GM12878 (cell line): ENCODE measurements around the gene HS3ST3B1. TPM values are rescaled to one million over a fixed set of nuclear protein-coding genes. Genes with fewer than 3 reads are reported as not detected.

Experiments used
- ATAC-seq: fragments of 200-7000 bp; cut with Tn5 transposase; 3 replicates; pipeline ENCODE4 v1.9.1; 2020; ENCODE audit warnings: mild to moderate bottlenecking, moderate library complexity
- BruUV-seq: library from RNA; stranded (reverse); fragments of 400-500 nt; replicated peaks from 2 replicates; lab custom pipeline; 2021; lab: Mats Ljungman, UMichigan
- CTCF ChIA-PET: fragments of 300-600 bp; sonication (Branson Sonifier 250); formaldehyde crosslinking; extraction: SDS; loops from one replicate; lab custom pipeline; 2021; ENCODE audit warnings: inconsistent platforms; lab: Yijun Ruan, JAX
- POLR2A ChIA-PET: fragments of 350-600 bp; formaldehyde crosslinking; extraction: SDS; loops from one replicate; lab custom pipeline; 2021; ENCODE audit warnings: inconsistent platforms; lab: Charles Lee
- RAD21 ChIA-PET: fragments of 300-600 bp; sonication (Branson Sonifier 250); formaldehyde crosslinking; loops from one replicate; lab custom pipeline; 2023; ENCODE audit warnings: antibody characterized with exemption; ENCODE audit not compliant: unreplicated experiment; lab: Charles Lee
- SMC1A ChIA-PET: fragments of 300-600 bp; sonication (Branson Sonifier 250); formaldehyde crosslinking; loops from one replicate; lab custom pipeline; 2023; ENCODE audit not compliant: unreplicated experiment, uncharacterized antibody; lab: Charles Lee
- DNase-seq: peaks from one replicate; pipeline ENCODE4 v3.0.0-alpha.2; 2011; ENCODE audit warnings: low read depth, low spot score
- FAIRE-seq: peaks from 3 replicates; lab custom pipeline; 2011; peaks lifted over from hg19 to GRCh38; lab: Jason Lieb, UNC
- H2AFZ ChIP-seq: 2 replicates; pipeline ENCODE4 v1.6.0; 2011; ENCODE audit warnings: low read depth, low read length, control low read depth; ENCODE audit not compliant: control insufficient read depth
- H3K27ac ChIP-seq: 2 replicates; pipeline ENCODE4 v1.5.1; 2011; ENCODE audit warnings: control low read depth; ENCODE audit not compliant: control insufficient read depth, insufficient read depth
- H3K27me3 ChIP-seq, 2 experiments: replicated peaks in 1 of 2; 2 replicates each; pipeline versions ENCODE4 v1.6.0 to v1.6.1; 2011; ENCODE audit warnings: low read length in 1 of 2; ENCODE audit not compliant: control insufficient read depth in 2 of 2, insufficient read depth in 2 of 2
- H3K36me3 ChIP-seq, 2 experiments: 2 replicates each; pipeline ENCODE4 v1.5.1; 2011; ENCODE audit warnings: low read length in 1 of 2; ENCODE audit not compliant: control insufficient read depth in 2 of 2, insufficient read depth in 2 of 2
- H3K4me1 ChIP-seq: 2 replicates; pipeline ENCODE4 v1.6.1; 2011; ENCODE audit warnings: mild to moderate bottlenecking, low read length, moderate library complexity, mixed read lengths; ENCODE audit not compliant: control insufficient read depth, insufficient read depth
- H3K4me2 ChIP-seq: 2 replicates; pipeline ENCODE4 v1.6.0; 2011; ENCODE audit warnings: control low read depth; ENCODE audit not compliant: control insufficient read depth, insufficient read depth
- H3K4me3 ChIP-seq: fragments of 200-600 bp; sonication (generic); 2 replicates; pipeline ENCODE4 v1.5.1; 2016
- H3K79me2 ChIP-seq: 2 replicates; pipeline ENCODE4 v1.6.0; 2011; ENCODE audit warnings: low read length; ENCODE audit not compliant: control insufficient read depth, insufficient read depth
- H3K9ac ChIP-seq: 2 replicates; pipeline ENCODE4 v1.8.0; 2011; ENCODE audit warnings: low read length, control low read depth, mixed read lengths; ENCODE audit not compliant: control insufficient read depth, insufficient read depth
- H3K9me3 ChIP-seq: replicated peaks from 3 replicates; pipeline ENCODE4 v1.5.1; 2011; ENCODE audit warnings: mild to moderate bottlenecking, low read length; ENCODE audit not compliant: control insufficient read depth, insufficient read depth
- H4K20me1 ChIP-seq: 2 replicates; pipeline ENCODE4 v1.6.0; 2011; ENCODE audit not compliant: control insufficient read depth, insufficient read depth
- BCL11A ChIP-seq: IDR thresholded peaks from 2 replicates; pipeline ENCODE4 v1.6.1; 2011; ENCODE audit warnings: low read depth, low read length
- CBFB ChIP-seq: IDR thresholded peaks from 2 replicates; pipeline ENCODE4 v1.6.1; 2016; ENCODE audit warnings: antibody characterized with exemption, low read depth
- CBX3 ChIP-seq: fragments of 200-600 bp; sonication (generic); IDR thresholded peaks from 2 replicates; pipeline ENCODE4 v1.6.1; 2016; ENCODE audit warnings: low read depth, borderline replicate concordance
- CHD2 ChIP-seq: IDR thresholded peaks from 2 replicates; pipeline ENCODE4 v1.6.1; 2011; ENCODE audit warnings: low read depth, low read length, improper control_type of control experiment, borderline replicate concordance
- ETV6 ChIP-seq, 2 experiments: fragments of 450-650 bp in 1 of 2; IDR thresholded peaks in 1 of 2; conservative IDR thresholded peaks in 1 of 2; 2 replicates each; pipeline ENCODE4 v1.6.1; 2014; ENCODE audit warnings: antibody characterized with exemption in 1 of 2, borderline replicate concordance in 1 of 2, low read depth in 1 of 2, mild to moderate bottlenecking in 1 of 2, moderate library complexity in 1 of 2
- IKZF1 ChIP-seq: fragments of 450-650 bp; conservative IDR thresholded peaks from 2 replicates; pipeline ENCODE4 v1.6.1; 2017; ENCODE audit warnings: antibody characterized with exemption, mild to moderate bottlenecking
- IKZF2 ChIP-seq, 2 experiments: fragments of 450-650 bp; IDR thresholded peaks; 2 replicates each; pipeline ENCODE4 v1.6.1; 2017; ENCODE audit warnings: mild to moderate bottlenecking in 2 of 2, moderate library complexity in 2 of 2
- MXI1 ChIP-seq: fragments of 150-350 bp; IDR thresholded peaks from 2 replicates; pipeline ENCODE4 v1.6.1; 2011; ENCODE audit warnings: low read depth, mild to moderate bottlenecking, inconsistent platforms, low read length, improper control_type of control experiment
- NR2C2 ChIP-seq: IDR thresholded peaks from 2 replicates; pipeline ENCODE4 v1.6.1; 2011; ENCODE audit warnings: borderline replicate concordance, low read depth; ENCODE audit not compliant: control insufficient read depth, insufficient read length
- PAX5 ChIP-seq: IDR thresholded peaks from 2 replicates; pipeline ENCODE4 v1.6.1; 2011; ENCODE audit warnings: low read depth, low read length, borderline replicate concordance
- RBBP5 ChIP-seq: fragments of 200-600 bp; sonication (generic); conservative IDR thresholded peaks from 2 replicates; pipeline ENCODE4 v1.6.1; 2016
- RELA ChIP-seq: fragments of 450-650 bp; IDR thresholded peaks from 2 replicates; pipeline ENCODE4 v1.8.0; 2014; ENCODE audit warnings: borderline replicate concordance; ENCODE audit not compliant: partially characterized antibody
- RFX5 ChIP-seq: IDR thresholded peaks from 2 replicates; pipeline ENCODE4 v1.6.1; 2011; ENCODE audit warnings: low read depth, low read length, improper control_type of control experiment
- WRNIP1 ChIP-seq: IDR thresholded peaks from 2 replicates; pipeline ENCODE4 v1.6.1; 2011; ENCODE audit warnings: low read depth, low read length, improper control_type of control experiment, borderline replicate concordance
- ZZZ3 ChIP-seq: IDR thresholded peaks from 2 replicates; pipeline ENCODE4 v1.6.1; 2011; ENCODE audit warnings: low read depth; ENCODE audit not compliant: control insufficient read depth, insufficient read length
- WGBS: methylation state at CpG from one replicate; pipeline ENCODE4 v1.1.6; 2016; ENCODE audit warnings: low lambda C conversion rate; ENCODE audit not compliant: insufficient replicate concordance, insufficient coverage; ENCODE audit errors: missing lambda C conversion rate; 5-methylcytosine and 5-hydroxymethylcytosine counted together
- in situ Hi-C: fragments of 300-500 bp; cut with MboI; formaldehyde crosslinking; loops from 9 replicates; pipeline ENCODE4 v1.14.3; 2018; ENCODE audit warnings: mixed read lengths
- intact Hi-C: fragments of 100-400 bp; cut with micrococcal nuclease; formaldehyde crosslinking; loops from one replicate; pipeline ENCODE4 v1.14.2; 2022; ENCODE audit not compliant: unreplicated experiment
- polyA plus RNA-seq, 11 experiments: library from polyadenylated mRNA; depleted of rRNA in 4 of 11; unstranded in 6 of 11; stranded (reverse) in 5 of 11; fragments of >200 nt; fragmentation: Nextera tagmentation in 4 of 11; fragmentation: Illumina TruSeq in 1 of 11; extraction: Ambion mirVana in 4 of 11; extraction: Trizol in 1 of 11; gene quantifications; 1 replicate in 1 of 11; 2 replicates in 10 of 11; pipeline versions ENCODE4 v1.2.1 to v1.2.3, GENCODE V29; 2011 to 2016; ENCODE audit warnings: inconsistent platforms in 2 of 11, missing spikeins in 2 of 11, low read depth in 1 of 11
- total RNA-seq, 4 experiments: library from RNA; depleted of rRNA in 3 of 4; stranded (reverse); fragments of >200 nt in 3 of 4; fragmentation: Illumina TruSeq in 1 of 4; extraction: Trizol in 1 of 4; gene quantifications; 2 replicates each; pipeline versions ENCODE4 v1.2.1 to v1.2.3, GENCODE V29; 2013 to 2021
- TF ChIP-seq, protein P1 (sequence below): IDR thresholded peaks from 2 replicates; pipeline ENCODE4 v1.6.1; 2011; ENCODE audit warnings: low read depth, mild to moderate bottlenecking, low read length, moderate library complexity, borderline replicate concordance; ENCODE audit errors: extremely low read depth

The HS3ST3B1 gene
- total and polyA plus RNA-seq, 10 of the 15 experiments (the other 5 are each of a cell fraction or from before 2014, with no cell fraction given), result 0.03 to 0.14 (median 0.06) TPM; not detected in 3

DNA sequence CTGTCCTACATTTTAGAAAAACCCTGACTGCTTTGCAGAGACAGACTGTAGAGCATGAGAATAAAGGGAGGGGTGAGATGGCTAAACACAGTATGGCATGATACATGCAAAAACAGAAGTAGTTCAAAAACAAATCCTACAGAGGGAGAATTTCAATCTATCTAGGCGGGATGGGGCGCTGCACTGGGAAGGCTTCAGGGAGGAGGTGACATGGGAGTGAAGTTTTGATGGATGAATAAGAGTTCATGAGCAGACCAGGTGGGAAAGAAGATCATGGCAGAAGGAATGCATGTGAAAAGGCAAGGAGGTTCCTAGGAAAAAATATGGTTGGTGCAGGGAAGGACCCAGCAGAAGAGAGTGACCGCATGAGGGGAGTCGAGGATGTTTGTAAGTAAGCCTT is 19.2 kb downstream of the HS3ST3B1 start:
- Histone ChIP-seq H3K9ac (no peak overlapping the region), H3K36me3 (no peaks in the 10 kb centered on the region), H2AFZ (no peak overlapping the region), H3K79me2 (no peaks in the 10 kb centered on the region), H3K27ac (no peak overlapping the region), H3K4me2 (no peak overlapping the region), H3K27me3 (no peaks in the 10 kb centered on the region), H4K20me1 (no peaks in the 10 kb centered on the region), H3K9me3 (no peaks in the 10 kb centered on the region), H3K4me3 (no peak overlapping the region), H3K4me1 (no peaks in the 10 kb centered on the region)
- CTCF ChIA-PET, result no interaction called here
- no peak for DNase-seq
- intact Hi-C loops (no loop called here), in situ Hi-C loops (no loop called here)
- FAIRE-seq, result no peak
- POLR2A ChIA-PET, result no interaction called here
- TF ChIP-seq BCL11A, result no peak
- TF ChIP-seq IKZF2 (IDR thresholded peaks at IDR 0.05), result no peak
- no peak for TF ChIP-seq RBBP5
- TF ChIP-seq CBX3, result no peak
- TF ChIP-seq CHD2, result no peak
- no peak for TF ChIP-seq IKZF1
- no peak for TF ChIP-seq RFX5
- no peak for TF ChIP-seq ETV6 (conservative IDR thresholded peaks at IDR 0.05 in 1 of 2, IDR thresholded peaks at IDR 0.05 in 1 of 2; ENCODE audit: borderline replicate concordance in 1 of 2, low read depth in 1 of 2)
- TF ChIP-seq, protein P1, sequence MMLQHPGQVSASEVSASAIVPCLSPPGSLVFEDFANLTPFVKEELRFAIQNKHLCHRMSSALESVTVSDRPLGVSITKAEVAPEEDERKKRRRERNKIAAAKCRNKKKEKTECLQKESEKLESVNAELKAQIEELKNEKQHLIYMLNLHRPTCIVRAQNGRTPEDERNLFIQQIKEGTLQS, result no peak
- TF ChIP-seq CBFB, result no peak
- TF ChIP-seq MXI1, result no peak
- TF ChIP-seq RELA, result no peak
- TF ChIP-seq PAX5, result no peak
- TF ChIP-seq NR2C2, result no peak
- no peak for TF ChIP-seq WRNIP1
- no peak for TF ChIP-seq ZZZ3
- no TSS peak for BruUV-seq
- RAD21 ChIA-PET, result no interaction called here
- SMC1A ChIA-PET, result no interaction called here
- 65% methylated on average over 4 of the region's 4 CpGs for WGBS
- ATAC-seq, result no peak
